HepG2 (cell line): Measurements from ENCODE around the gene ZNF519. TPM values are rescaled to one million over a fixed set of nuclear protein-coding genes. Genes with fewer than 3 reads are reported as not detected.

Experiments used
- BCL6 ChIP-seq: IDR thresholded peaks from 2 replicates; pipeline ENCODE4 v1.6.1; 2016; ENCODE audit warnings: missing genetic modification reagents, missing compliant biosample characterization
- ETV5 ChIP-seq: IDR thresholded peaks from 2 replicates; pipeline ENCODE4 v1.6.1; 2018; ENCODE audit warnings: missing biosample characterization, missing genetic modification reagents, inconsistent platforms, borderline replicate concordance
- FOSL2 ChIP-seq: sonication (generic); formaldehyde crosslinking; IDR thresholded peaks from 2 replicates; pipeline ENCODE4 v1.4.0; 2020; ENCODE audit warnings: missing genetic modification reagents
- GABPA ChIP-seq, 2 experiments: IDR thresholded peaks; 2 replicates each; pipeline ENCODE4 v1.6.1; 2011 to 2016; ENCODE audit warnings: low read depth in 2 of 2, low read length in 1 of 2, missing biosample characterization in 1 of 2, missing genetic modification characterization in 1 of 2
- GABPB1 ChIP-seq: IDR thresholded peaks from 2 replicates; pipeline ENCODE4 v1.6.1; 2016; ENCODE audit warnings: mild to moderate bottlenecking, missing genetic modification reagents, moderate library complexity, missing compliant biosample characterization
- GATAD1 ChIP-seq: IDR thresholded peaks from 2 replicates; pipeline ENCODE4 v1.6.1; 2016; ENCODE audit warnings: missing genetic modification reagents, missing compliant biosample characterization
- HNF4A ChIP-seq: sonication (generic); formaldehyde crosslinking; IDR thresholded peaks from 2 replicates; pipeline ENCODE4 v1.4.0; 2020; ENCODE audit warnings: missing genetic modification reagents
- HOXA5 ChIP-seq: sonication (generic); formaldehyde crosslinking; IDR thresholded peaks from 2 replicates; pipeline ENCODE4 v1.4.0; 2020; ENCODE audit warnings: missing genetic modification reagents
- KDM5B ChIP-seq: sonication (generic); formaldehyde crosslinking; IDR thresholded peaks from 2 replicates; pipeline ENCODE4 v1.4.0; 2020; ENCODE audit warnings: missing genetic modification reagents, mild to moderate bottlenecking, borderline replicate concordance
- RBFOX2 ChIP-seq: fragments of 200-400 bp; formaldehyde crosslinking; IDR thresholded peaks from 2 replicates; pipeline ENCODE4 v1.6.1; 2017; ENCODE audit warnings: low read depth, mild to moderate bottlenecking, low read length
- RERE ChIP-seq: IDR thresholded peaks from 2 replicates; pipeline ENCODE4 v1.6.1; 2016; ENCODE audit warnings: low read depth, missing genetic modification reagents, missing compliant biosample characterization
- TAF1 ChIP-seq: sonication (generic); formaldehyde crosslinking; IDR thresholded peaks from 2 replicates; pipeline ENCODE4 v1.4.0; 2020; ENCODE audit warnings: missing genetic modification reagents
- WIZ ChIP-seq: sonication (generic); formaldehyde crosslinking; IDR thresholded peaks from 2 replicates; pipeline ENCODE4 v1.5.1; 2020; ENCODE audit warnings: mild to moderate bottlenecking, missing genetic modification reagents
- ZBTB14 ChIP-seq: sonication (generic); formaldehyde crosslinking; IDR thresholded peaks from 2 replicates; pipeline ENCODE4 v1.4.0; 2020; ENCODE audit warnings: missing genetic modification reagents
- ZBTB7B ChIP-seq: sonication (generic); formaldehyde crosslinking; IDR thresholded peaks from 2 replicates; pipeline ENCODE4 v1.4.0; 2020; ENCODE audit warnings: missing genetic modification reagents
- ZFY ChIP-seq: sonication (generic); formaldehyde crosslinking; IDR thresholded peaks from 2 replicates; pipeline ENCODE4 v1.4.0; 2020; ENCODE audit warnings: missing genetic modification reagents
- ZMYM4 ChIP-seq: sonication (generic); formaldehyde crosslinking; IDR thresholded peaks from 2 replicates; pipeline ENCODE4 v1.8.1; 2023; ENCODE audit warnings: mild to moderate bottlenecking, missing genetic modification reagents
- ZNF329 ChIP-seq: sonication (generic); formaldehyde crosslinking; IDR thresholded peaks from 2 replicates; pipeline ENCODE4 v1.9.0; 2021; ENCODE audit warnings: low read depth, mild to moderate bottlenecking, missing genetic modification reagents
- ZNF331 ChIP-seq: sonication (generic); formaldehyde crosslinking; IDR thresholded peaks from 2 replicates; pipeline ENCODE4 v1.4.0; 2020; ENCODE audit warnings: missing genetic modification reagents
- ZNF772 ChIP-seq: sonication (generic); formaldehyde crosslinking; IDR thresholded peaks from 2 replicates; pipeline ENCODE4 v1.5.0; 2020; ENCODE audit warnings: mild to moderate bottlenecking, missing genetic modification reagents
- ZNF782 ChIP-seq: sonication (generic); formaldehyde crosslinking; IDR thresholded peaks from 2 replicates; pipeline ENCODE4 v1.4.0; 2020; ENCODE audit warnings: missing genetic modification reagents, mild to moderate bottlenecking, borderline replicate concordance
- polyA plus RNA-seq, 8 experiments: library from polyadenylated mRNA; depleted of rRNA in 3 of 8; stranded (reverse) in 7 of 8; unstranded in 1 of 8; fragments of >200 nt; fragmentation: Illumina TruSeq in 4 of 8; extraction: Trizol in 4 of 8; gene quantifications; 2 replicates each; pipeline versions ENCODE4 v1.2.1 to v1.2.3, GENCODE V29; 2011 to 2016; ENCODE audit warnings: low read depth in 4 of 8, missing spikeins in 1 of 8, mixed read lengths in 1 of 8; ENCODE audit not compliant: insufficient read depth in 1 of 8
- total RNA-seq, 5 experiments: library from RNA; depleted of rRNA; stranded (reverse); fragments of >200 nt; fragmentation: Illumina TruSeq; extraction: Trizol; gene quantifications; 2 replicates each; pipeline ENCODE4 v1.2.3, GENCODE V29; 2016; ENCODE audit warnings: low read depth in 1 of 5

Gene ZNF519
- total and polyA plus RNA-seq, 2 of the 13 experiments (the other 11 are each of a cell fraction or from before 2014, with no cell fraction given): 7.3 to 11.1 TPM

- TF ChIP-seq GABPA (IDR thresholded peaks at IDR 0.05; ENCODE audit: low read depth, low read length) (0 out of 2 replicates have a peak, but pooled peaks have one; percentile 31), GABPA (CRISPR knock-in tag; IDR thresholded peaks at IDR 0.05; ENCODE audit: low read depth) (peak; percentile 52), WIZ (CRISPR knock-in tag) (0 out of 2 replicates have a peak, but pooled peaks have one; percentile 50), ZNF782 (peak; percentile 32; the same call in 1 of the 2 replicates), ZMYM4 (CRISPR knock-in tag) (peak; percentile 87), RERE (CRISPR knock-in tag) (0 out of 2 replicates have a peak, but pooled peaks have one; percentile 25), GABPB1 (CRISPR knock-in tag) (peak; percentile 93), ZFY (CRISPR knock-in tag) (peak; percentile 54), ZNF329 (peak; percentile 65; the same call in 1 of the 2 replicates), ZBTB7B (peak; percentile 80), BCL6 (CRISPR knock-in tag) (peak; percentile 58), FOSL2 (CRISPR knock-in tag) (peak; percentile 61), RBFOX2 (peak; percentile 55), HNF4A (CRISPR knock-in tag) (0 out of 2 replicates have a peak, but pooled peaks have one; percentile 11), ZNF772 (0 out of 2 replicates have a peak, but pooled peaks have one; percentile 42), TAF1 (CRISPR knock-in tag) (peak; percentile 46; the same call in 1 of the 2 replicates), ZNF331 (CRISPR knock-in tag) (peak; percentile 54; the same call in 1 of the 2 replicates), HOXA5 (CRISPR knock-in tag) (peak; percentile 85), ZBTB14 (CRISPR knock-in tag) (peak; percentile 91), KDM5B (CRISPR knock-in tag) (peak; percentile 72; the same call in 1 of the 2 replicates), GATAD1 (peak; percentile 64), ETV5 (CRISPR knock-in tag) (peak; percentile 72)
These were observed 46.3 kb upstream of the ZNF519 start (continued) for GRCh38 chr18:14178321-14179196.
